Superior temporal gyrus (tissue), 1 donor: ENCODE data around the gene TBC1D3I.
"Not testable (repeated sequence)": the region's sequence is repeated elsewhere in the genome, so short reads cannot be mapped to it uniquely, and the experiment has no call there.

Experiments
- DNase-seq: peaks from one replicate; pipeline ENCODE4 v3.0.0-alpha.2; 2016; ENCODE audit errors: extremely low spot score

The TBC1D3I gene

DNA sequence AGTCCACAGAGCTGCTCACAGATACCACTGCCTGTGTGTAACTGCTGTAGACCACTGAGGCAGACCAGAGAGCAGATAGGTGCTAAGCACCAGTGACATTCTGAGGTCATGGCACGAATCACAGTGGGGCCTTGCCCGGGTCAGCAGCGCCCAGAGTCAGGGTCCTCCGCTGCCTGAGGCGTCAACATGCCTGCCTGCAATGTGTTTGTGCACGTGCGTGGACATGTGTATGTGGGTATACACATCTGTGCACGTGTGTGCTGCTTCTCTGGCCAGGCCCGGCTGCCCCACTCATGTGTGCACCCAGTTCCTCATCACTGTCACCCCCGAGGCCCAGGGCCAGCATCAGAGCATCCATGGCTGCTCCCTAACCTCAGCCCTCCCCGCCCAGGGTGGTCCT is at the start of gene TBC1D3I:
Gene TBC1D3I (minus strand): TSS at position 101 of the 400 bp plus-strand sequence. CDS start 1,585 bp downstream, outside the sequence.
- DNase-seq = not testable (repeated sequence)

DNA sequence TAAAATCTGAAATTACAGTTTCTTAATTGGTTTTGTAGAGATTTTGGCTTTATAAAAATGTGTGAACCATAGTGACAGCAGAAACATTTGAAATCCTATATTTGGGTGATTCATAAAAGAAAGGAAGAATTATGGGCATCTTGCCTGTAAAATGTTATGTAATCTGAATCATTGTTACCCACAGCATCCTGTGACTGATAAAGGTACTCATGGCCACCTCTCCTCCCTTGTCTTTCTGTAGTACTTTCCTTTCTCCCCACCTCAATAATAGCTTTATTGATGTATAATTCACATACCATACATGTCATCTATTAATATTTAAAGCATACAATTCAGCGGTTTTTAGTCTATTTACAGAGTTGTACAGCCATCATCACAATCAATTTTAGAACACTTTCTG is 30.8 kb upstream of the TBC1D3I start:
- not testable (repeated sequence) for DNase-seq

DNA sequence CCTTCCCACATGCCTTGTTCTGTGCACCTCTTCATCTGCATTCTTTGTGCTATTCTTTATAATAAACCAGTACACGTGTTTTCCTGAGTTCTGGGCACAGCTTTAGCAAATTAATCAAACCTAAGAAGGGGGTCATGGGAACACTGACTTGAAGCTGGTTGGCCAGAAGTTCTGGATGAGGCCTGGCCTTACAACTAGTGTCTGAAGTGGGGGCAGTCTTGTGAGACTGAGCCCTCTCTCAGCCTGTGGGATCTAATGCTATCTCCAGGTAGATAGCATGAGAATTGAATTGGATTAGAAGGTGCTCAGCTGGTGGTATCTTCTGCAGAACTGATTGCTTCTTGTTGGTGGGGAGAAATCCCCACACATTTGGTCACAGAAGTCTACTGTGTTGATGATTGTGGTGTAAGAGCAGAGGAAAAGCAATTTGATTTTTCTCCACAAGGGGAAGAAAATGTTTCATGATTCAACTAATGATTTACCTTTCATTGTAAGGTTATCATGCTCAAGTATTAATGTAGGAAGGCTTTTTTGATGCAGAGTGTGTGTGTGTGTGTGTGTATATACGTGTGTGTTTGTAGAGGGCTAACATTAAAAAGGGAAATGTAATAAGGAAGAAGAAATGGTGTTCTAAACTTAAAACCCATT is 25.7 kb upstream of the TBC1D3I start:
- DNase-seq = not testable (repeated sequence)

DNA sequence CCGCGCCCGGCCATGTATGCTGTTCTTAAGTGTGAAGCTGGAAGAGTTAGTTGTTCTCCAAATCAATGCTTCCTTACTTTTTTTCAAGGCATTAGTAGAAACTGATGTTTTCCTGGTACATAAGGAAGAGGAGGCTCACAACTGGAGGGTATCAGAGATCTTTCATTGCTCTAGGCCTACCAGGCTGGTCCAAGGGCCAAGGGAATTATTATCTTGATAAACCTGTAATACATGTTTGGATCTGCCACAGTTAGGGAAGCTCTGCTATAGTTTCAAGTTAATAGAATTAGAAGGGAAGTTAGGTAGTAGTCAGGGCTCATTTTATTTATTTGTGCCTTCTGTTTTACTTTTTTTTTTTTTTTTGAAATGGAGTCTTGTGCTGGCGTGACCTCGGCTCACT is 19.8 kb upstream of the TBC1D3I start:
- DNase-seq = not testable (repeated sequence)

DNA sequence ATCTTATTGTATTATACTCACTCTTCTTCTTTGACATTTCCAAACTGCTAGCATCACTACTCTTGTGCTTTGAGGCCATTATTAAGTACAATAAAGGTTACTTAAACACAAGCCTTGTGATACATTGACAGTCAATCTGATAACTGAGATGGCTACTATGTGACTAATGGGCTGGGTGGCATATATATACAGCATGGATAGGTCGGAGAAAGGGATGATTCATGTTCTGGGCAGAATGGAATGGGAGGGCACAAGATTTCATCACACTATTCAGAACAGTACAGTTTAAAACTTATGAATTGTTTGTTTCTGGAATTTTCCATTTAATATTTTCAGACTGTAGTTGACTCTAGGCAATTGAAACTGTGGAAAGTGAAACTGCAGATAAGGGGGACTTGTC is 18.9 kb upstream of the TBC1D3I start:
- DNase-seq = not testable (repeated sequence)

DNA sequence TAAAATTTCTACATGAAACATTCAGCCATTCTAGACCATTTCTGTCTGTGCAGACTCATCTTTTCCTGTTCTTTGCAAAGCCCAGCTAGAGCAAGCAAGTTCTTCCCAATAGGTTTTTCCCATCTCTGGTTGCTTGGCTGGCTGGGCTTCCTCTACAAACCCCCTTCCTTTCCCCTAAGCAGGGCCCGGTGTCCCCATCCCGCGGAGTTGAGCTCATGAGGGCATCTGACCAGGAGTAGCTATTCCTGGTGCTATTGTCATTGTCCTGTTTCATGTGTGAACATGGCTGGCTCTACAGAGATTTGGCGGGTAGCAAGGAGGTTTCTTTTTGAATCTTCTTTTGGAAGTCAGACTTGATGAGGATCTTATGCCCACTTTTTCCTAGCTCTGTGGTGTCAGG is 22.3 kb downstream of the TBC1D3I start:
- not testable (repeated sequence) for DNase-seq

DNA sequence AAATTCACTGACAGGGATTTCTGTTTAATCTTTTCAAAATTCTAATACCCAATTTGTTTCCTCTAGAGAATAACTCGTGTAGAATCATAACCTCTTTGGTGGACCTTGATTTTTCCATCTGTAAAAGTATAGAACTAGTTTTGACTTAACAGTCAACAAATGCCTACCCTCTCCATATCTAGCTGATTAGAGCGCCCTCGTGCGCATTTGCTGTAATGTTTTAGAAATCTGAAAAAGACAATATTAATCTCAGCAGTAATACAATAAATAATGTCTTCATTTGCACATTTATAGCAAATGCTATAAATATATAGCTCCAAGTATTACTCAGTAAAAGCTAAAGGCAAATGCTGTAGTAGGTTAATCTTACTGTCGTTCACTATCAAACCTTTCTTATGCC is 34.7 kb downstream of the TBC1D3I start:
- not testable (repeated sequence) for DNase-seq

DNA sequence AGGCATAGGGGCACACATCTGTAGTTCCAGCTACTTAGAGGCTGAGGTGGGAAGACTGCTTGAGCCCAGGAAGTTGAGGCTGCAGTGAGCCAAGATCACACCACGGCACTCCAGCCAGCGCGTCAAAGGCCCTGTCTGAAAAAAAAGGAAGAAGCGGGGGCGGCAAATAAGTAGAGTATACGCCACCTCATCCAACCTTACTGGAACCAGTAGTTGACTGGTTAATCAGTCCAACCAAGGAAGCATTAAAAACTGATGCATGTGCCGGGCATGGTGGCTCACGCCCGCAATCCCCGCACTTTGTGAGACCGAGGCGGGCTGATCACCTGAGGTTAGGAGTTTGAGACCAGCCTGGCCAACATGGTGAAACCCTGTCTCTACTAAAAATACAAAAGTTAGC is 41.4 kb downstream of the TBC1D3I start:
- DNase-seq = not testable (repeated sequence)

DNA sequence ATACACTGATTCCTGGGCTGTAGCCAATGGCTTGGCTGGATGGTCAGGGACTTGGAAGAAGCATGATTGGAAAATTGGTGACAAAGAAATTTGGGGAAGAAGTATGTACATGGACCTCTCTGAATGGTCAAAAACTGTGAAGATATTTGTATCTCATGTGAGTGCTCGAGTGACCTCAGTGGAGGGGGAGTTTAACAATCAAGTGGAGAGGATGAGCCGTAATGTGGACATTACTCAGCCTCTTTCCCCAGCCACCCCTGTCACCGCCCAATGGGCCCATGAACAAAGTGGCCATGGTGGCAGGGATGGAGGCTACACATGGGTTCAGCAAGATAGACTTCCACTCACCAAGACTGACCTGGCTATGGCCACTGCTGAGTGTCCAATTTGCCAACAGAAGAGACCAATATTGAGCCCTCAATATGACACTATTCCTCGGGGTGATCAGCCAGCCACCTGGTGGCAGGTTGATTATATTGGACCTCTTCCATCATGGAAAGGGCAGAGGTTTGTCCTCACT is 42.7 kb downstream of the TBC1D3I start:
- not testable (repeated sequence) for DNase-seq

DNA sequence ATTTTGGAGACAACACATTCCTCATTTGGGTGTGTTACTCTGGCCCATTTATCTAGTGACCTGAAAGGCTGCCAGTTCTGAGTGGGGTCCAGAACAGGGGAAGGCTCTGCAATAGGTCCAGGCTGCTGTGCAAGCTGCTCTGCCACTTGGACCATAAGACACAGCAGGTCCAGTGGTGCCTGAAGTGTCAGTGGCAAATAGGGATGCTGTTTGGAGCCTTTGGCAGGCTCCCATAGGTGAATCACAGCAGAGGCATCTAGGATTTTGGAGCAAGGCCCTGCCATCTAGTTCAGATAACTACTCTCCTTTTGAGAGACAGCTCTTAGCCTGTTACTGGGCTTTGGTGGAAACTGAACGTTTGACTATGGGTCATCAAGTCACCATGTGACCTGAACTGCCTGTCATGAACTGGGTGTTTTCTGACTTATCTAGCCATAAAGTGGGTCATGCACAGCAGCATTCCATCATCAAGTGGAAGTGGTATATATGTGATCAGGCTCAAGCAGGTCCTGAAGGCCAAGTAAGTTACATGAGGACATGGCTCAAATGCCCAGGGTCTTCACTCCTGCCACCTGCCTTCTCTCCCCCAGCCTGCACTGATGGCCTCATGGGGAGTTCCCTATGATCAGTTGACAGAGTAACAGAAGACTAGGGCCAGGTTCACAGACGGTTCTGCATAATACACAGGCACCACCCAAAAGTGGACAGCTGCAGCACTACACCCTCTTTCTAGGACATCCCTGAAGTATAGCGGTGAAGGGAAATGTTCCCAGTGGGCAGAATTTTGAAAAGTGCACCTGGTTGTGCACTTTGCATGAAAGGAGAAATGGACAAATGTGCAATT is 43.4 kb downstream of the TBC1D3I start:
- DNase-seq = not testable (repeated sequence)

DNA sequence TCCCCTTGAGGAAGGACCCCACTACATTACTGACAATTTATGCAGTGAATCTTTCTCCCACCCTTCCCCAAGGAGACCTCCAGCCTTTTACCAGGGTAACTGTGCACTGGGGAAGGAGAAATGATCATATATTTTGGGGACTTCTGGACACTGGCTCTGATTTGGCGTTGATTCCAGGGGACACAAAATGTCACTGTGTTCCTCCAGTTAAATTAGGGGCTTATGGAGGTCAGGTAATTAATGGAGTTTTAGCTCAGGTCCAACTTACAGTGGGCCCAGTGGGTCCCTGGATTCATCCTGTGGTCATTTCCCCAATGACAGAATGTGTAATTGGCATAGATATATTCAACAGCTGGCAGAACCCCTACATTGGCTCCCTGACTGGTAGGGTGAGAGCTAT is 44.8 kb downstream of the TBC1D3I start:
- not testable (repeated sequence) for DNase-seq

DNA sequence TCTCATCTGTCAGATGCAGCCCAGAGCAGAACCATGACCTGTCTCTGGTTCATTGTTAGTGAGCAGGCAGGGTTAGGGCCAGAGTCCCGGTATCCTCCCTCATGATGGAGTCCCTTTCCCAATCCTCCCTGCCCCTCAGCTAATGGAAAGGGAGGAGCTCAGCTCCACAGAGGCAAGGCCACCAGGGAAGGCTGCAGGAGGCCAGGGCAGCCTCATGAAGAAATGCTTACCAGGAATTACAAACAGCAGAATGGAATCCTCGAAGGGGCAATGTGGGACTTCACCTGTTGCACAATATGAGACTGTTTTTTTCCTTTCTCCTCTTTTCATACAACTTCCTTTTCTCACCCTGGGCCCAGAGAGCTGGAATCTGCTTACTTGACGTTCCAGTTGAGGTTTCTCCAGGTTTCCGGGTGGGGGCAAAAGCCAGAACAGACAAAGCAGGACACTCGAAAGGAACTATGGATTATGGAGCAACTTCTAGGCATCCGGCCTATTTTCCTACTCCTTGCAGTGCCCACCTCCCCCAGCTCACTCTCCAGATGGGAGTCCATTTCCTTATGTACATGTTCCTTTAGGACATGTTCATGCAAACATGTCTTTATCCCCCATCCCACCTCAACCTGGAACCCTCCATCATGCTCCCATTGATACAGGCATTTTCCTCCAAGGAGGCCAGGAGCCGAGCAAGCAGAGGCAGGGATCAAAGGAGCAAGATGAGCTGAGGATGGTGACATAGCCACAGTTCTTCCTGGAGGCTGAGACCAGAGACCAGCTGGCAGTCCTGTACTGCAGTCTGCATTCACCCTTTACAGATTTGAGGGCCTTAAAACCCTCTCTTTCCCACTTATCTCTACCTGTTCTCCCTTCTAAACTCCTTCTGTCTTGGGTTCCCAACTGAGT is 48.7 kb downstream of the TBC1D3I start:
- not testable (repeated sequence) for DNase-seq

DNA sequence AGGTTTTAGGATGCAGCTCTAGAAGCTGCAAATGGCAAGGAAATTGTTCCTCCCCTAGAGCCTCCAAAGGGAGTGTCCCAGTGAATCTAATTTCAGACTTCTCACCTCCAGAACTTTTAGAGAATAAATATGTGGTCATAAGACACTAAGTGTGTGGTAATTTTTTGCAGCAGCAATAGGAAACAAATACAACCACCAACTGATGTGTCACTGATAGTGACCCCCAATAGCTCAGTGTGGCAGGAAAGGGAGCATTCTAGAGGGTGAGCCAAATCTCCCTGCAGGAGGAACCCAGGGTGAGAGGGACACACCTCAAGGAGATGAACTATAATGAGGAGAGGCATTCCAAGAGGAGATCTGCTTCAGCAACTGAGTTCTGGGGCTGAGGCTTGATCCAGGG is 49.5 kb downstream of the TBC1D3I start:
- DNase-seq = no peak

DNA sequence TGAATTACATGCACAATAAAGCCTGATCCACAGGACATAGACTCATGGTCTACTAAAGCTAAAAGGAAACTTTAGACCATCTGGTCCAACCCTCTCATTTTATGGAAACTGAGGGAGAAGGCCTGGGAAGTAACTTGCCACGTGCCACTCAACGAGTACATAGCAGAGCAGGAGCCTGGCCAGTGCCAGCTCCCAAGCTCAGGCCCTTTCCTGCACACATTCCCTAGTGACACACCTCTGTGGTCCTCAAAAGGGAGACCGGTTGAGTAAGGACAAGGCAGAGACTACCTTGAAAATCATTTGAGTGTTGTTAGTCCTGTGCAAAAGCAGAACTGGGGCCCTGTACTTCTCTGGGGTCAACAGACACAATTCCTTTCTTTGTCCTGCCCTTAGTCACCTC is 50.7 kb downstream of the TBC1D3I start:
- no peak for DNase-seq

DNA sequence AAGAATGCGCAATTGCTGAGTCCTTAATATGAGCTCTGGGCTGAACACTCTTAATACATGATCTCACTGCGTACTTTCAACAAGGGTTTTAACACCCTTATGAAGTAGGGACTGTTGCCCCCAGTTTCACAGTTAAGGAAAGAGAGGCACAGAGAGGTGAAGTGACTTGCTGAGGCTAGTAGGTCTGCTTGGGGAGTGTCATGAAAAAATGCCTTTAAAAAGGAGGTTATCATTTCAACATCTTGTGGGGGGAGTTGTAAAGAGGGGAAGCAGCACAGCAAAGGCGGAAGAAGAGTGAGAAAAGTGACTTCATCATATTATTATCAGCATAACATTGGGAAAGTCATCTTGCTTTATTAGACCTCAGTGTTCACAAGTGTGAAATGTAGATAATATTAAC is 51.4 kb downstream of the TBC1D3I start:
- no peak for DNase-seq

DNA sequence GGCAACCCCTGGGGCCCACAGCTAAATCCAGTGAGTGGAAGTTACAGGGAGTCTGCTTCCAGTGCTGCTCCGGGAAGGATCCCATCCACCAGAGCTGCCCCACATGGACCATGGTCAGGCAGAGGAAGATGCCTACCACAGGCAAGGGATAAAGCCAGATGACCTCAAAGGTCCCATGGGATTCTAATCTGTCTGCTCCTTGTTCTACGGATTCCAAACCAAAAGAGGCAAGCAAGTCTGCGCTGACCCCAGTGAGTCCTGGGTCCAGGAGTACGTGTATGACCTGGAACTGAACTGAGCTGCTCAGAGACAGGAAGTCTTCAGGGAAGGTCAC is 52.1 kb downstream of the TBC1D3I start:
- no peak for DNase-seq

DNA sequence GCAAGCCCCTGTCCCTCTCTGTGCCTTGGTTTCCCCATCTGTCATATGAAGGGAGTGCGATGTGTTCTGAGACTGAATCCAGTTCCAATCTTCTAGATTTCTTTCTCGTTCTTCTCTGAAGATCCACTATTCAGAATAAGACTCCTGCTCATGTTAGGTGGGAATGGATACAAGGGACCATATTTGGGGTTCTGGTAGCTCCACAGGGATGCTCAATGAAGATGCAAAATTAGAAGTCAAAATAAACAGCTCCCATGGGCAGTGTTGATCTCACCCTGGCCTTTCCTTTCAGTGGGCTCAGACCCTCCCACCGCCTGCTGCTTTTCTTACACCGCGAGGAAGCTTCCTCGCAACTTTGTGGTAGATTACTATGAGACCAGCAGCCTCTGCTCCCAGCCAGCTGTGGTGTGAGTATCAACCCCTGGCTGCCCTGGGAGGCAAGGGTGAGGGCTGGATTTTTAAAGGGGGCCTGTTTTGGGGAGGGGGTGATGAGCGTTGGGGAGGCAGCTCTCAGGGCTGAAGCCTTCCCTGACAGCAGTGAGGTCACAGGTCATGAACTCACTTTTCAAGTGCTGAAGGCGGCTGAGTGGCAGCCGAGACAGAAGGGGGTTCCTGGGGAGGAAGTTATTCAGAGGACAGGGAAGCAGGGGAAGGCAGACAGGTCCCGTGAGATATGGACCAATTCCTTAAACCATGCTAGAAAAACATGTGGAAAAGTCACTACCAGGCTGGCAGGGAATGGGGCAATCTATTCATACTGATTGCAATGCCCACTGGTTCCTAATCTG is 52.7 kb downstream of the TBC1D3I start:
- DNase-seq = not testable (repeated sequence)

DNA sequence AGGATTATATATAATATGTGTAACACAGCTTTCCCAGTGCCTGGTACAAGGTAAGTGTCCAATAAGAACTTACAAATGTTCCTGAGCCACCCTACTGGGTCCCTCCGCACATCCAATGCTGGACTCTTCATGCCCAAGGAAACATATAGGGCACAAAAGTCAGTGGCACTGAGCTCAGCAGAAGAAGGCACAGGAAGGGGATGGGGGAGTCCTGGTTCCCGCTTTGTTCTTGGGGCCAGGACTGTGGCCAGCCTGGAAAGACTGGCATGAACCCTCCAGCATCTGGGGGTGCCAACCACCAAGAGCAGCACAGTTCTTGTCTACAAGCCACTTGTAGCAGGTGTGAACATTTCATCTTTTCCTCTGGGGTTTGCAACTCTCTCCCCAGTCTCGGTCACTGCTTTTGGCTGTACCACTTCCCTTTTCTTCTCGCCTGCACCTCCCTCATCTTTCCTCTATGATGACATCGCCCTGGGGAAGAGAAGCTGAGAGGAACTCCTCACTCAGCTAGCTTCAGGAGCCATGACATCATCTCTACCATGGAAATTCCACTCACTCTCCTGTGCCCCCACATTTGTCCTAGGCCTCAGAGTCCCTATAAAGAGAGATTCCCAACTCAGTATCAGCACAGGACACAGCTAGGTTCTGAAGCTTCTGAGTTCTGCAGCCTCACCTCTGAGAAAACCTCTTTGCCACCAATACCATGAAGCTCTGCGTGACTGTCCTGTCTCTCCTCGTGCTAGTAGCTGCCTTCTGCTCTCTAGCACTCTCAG is 53.7 kb downstream of the TBC1D3I start, which contains the start of gene CCL4L2:
Gene CCL4L2 (plus strand): TSS at position 625 of the 773 bp plus-strand sequence.
- DNase-seq = not testable (repeated sequence)

DNA sequence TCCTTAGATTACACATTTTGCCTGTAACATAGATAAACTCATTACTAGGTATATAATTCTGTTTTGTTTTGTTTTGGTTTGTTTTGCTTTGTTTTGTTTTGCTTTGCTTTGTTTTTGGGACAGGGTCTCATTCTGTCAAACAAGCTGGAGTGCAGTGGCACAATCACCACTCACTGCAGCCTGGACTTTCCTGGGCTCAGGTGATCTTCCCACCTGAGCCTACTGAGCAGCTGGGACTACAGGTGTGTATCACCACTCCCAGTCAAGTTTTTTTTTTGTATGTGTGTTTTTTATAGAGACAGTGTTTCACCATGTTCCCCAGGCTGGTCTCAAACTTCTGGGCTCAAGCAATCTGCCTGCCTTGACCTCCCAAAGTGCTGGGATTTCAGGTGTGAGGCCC is 54.8 kb downstream of the TBC1D3I start:
- no peak for DNase-seq

DNA sequence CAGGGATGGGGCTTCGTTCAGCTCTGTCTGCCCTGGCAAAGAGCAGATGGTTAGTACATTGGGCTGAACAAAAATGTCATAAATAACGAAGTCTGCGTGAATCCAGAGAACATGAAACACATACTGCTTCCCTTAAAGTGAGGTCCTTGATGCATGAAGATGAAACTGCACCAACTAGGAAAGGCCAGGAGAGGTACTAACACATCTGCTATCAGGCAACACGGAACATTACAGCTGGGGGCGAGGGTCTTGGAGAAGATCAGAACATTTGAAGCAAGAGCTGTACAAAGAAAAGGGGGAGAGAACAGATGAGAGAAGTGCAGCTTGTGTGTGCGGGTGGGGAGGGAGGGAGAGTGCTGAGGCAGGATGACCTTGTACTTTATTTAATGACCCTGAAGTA is 57.0 kb downstream of the TBC1D3I start:
- DNase-seq = not testable (repeated sequence)
